Endothelial cell of umbilical vein (primary cell): ENCODE measurements around the gene CCDC138. TPM values are rescaled to one million over a fixed set of nuclear protein-coding genes. Genes with fewer than 3 reads are reported as not detected.

ENCODE experiments used
- BruUV-seq: library from RNA; stranded (reverse); fragments of 400-500 nt; replicated peaks from 2 replicates; lab custom pipeline; 2021; lab: Mats Ljungman, UMichigan
- CTCF ChIA-PET: fragments of 300-600, 350-600 bp; sonication (Branson Sonifier 250); formaldehyde crosslinking; loops from one replicate; lab custom pipeline; 2021; ENCODE audit warnings: antibody characterized with exemption, inconsistent platforms; lab: Charles Lee
- POLR2A ChIA-PET: fragments of 300-600, 350-600 bp; sonication (Branson Sonifier 250); formaldehyde crosslinking; loops from one replicate; lab custom pipeline; 2021; ENCODE audit warnings: antibody characterized with exemption, inconsistent platforms; lab: Charles Lee
- DNase-seq: peaks from one replicate; pipeline ENCODE4 v3.0.0-alpha.2; 2011; ENCODE audit warnings: low read depth, low spot score
- FAIRE-seq: peaks from 2 replicates; lab custom pipeline; 2011; peaks lifted over from hg19 to GRCh38; lab: Jason Lieb, UNC
- H2AFZ ChIP-seq: 2 replicates; pipeline ENCODE4 v1.6.0; 2012; ENCODE audit warnings: low read depth, low read length, control low read depth, inconsistent platforms
- H3K27ac ChIP-seq: 2 replicates; pipeline ENCODE4 v1.5.1; 2011; ENCODE audit warnings: low read depth, mild to moderate bottlenecking, control low read depth, low read length, moderate library complexity; ENCODE audit not compliant: insufficient read depth
- H3K27me3 ChIP-seq, 2 experiments: 2 replicates each; pipeline versions ENCODE4 v1.6.0 to v1.6.1; 2011; ENCODE audit warnings: low read length in 2 of 2, mixed read lengths in 1 of 2; ENCODE audit not compliant: control insufficient read depth in 2 of 2, insufficient read depth in 2 of 2
- H3K36me3 ChIP-seq, 2 experiments: 2 replicates in 1 of 2; 3 replicates in 1 of 2; pipeline ENCODE4 v1.5.1; 2011; ENCODE audit warnings: low read length in 2 of 2, mild to moderate bottlenecking in 1 of 2, moderate library complexity in 1 of 2; ENCODE audit not compliant: control insufficient read depth in 2 of 2, insufficient read depth in 2 of 2; ENCODE audit errors: extremely low read depth in 1 of 2
- H3K4me1 ChIP-seq: 3 replicates; pipeline ENCODE4 v1.5.1; 2011; ENCODE audit warnings: mild to moderate bottlenecking, low read length; ENCODE audit not compliant: control insufficient read depth, insufficient read depth; ENCODE audit errors: extremely low read depth
- H3K4me2 ChIP-seq: 2 replicates; pipeline ENCODE4 v1.6.1; 2011; ENCODE audit warnings: low read length, control low read depth, mixed read lengths; ENCODE audit not compliant: insufficient read depth
- H3K4me3 ChIP-seq, 3 experiments: fragments of 200-600 bp in 1 of 3; sonication (generic), shearing (Covaris generic) in 1 of 3; replicated peaks in 1 of 3; 2 replicates each; pipeline ENCODE4 v1.5.1; 2011 to 2016; ENCODE audit warnings: control low read depth in 3 of 3, low read length in 3 of 3, mild to moderate bottlenecking in 2 of 3, inconsistent platforms in 1 of 3, low read depth in 1 of 3, moderate library complexity in 1 of 3; ENCODE audit not compliant: insufficient read depth in 1 of 3
- H3K79me2 ChIP-seq: 2 replicates; pipeline ENCODE4 v1.6.0; 2012; ENCODE audit warnings: low read length, inconsistent platforms; ENCODE audit not compliant: control insufficient read depth, insufficient read depth
- H3K9ac ChIP-seq: replicated peaks from 2 replicates; pipeline ENCODE3; 2011; ENCODE audit warnings: low read length, control low read depth; ENCODE audit not compliant: insufficient read depth; ENCODE audit errors: extremely low read depth
- H3K9me1 ChIP-seq: replicated peaks from 3 replicates; pipeline ENCODE4 v1.6.0; 2011; ENCODE audit warnings: mild to moderate bottlenecking, low read length; ENCODE audit not compliant: control insufficient read depth, insufficient read depth; ENCODE audit errors: extremely low read depth
- H3K9me3 ChIP-seq: replicated peaks from 2 replicates; pipeline ENCODE4 v1.5.1; 2012; ENCODE audit warnings: low read length, inconsistent platforms; ENCODE audit not compliant: control insufficient read depth, insufficient read depth
- H4K20me1 ChIP-seq: replicated peaks from 2 replicates; pipeline ENCODE3; 2011; ENCODE audit warnings: mild to moderate bottlenecking, low read length; ENCODE audit not compliant: control insufficient read depth, insufficient read depth; ENCODE audit errors: extremely low read depth
- CTCF ChIP-seq, 2 donors: IDR thresholded peaks; 1 replicate in 1 of 2; 2 replicates in 1 of 2; pipeline ENCODE4 v1.5.1; 2011; ENCODE audit warnings: low read length in 2 of 2, mild to moderate bottlenecking in 2 of 2, moderate library complexity in 2 of 2, control low read depth in 1 of 2, inconsistent platforms in 1 of 2, low read depth in 1 of 2; ENCODE audit not compliant: insufficient read depth in 1 of 2; ENCODE audit errors: extremely low read depth in 1 of 2
- EZH2 ChIP-seq: IDR thresholded peaks from 2 replicates; pipeline ENCODE4 v1.6.1; 2012; ENCODE audit warnings: borderline replicate concordance, low read depth, mild to moderate bottlenecking, moderate library complexity, low read length, inconsistent platforms; ENCODE audit not compliant: severe bottlenecking
- FOS ChIP-seq: IDR thresholded peaks from 2 replicates; pipeline ENCODE4 v1.6.1; 2011; ENCODE audit warnings: mild to moderate bottlenecking, low read length, moderate library complexity, borderline replicate concordance; ENCODE audit not compliant: insufficient read depth
- GATA2 ChIP-seq: IDR thresholded peaks from 2 replicates; pipeline ENCODE4 v1.7.0; 2011; ENCODE audit warnings: low read depth, mild to moderate bottlenecking, moderate library complexity, mixed read lengths, low read length; ENCODE audit not compliant: insufficient read length, insufficient read depth
- JUN ChIP-seq: IDR thresholded peaks from 2 replicates; pipeline ENCODE4 v1.6.1; 2011; ENCODE audit warnings: borderline replicate concordance, low read depth; ENCODE audit not compliant: insufficient read length, insufficient read depth
- MAX ChIP-seq: IDR thresholded peaks from 2 replicates; pipeline ENCODE4 v1.6.1; 2011; ENCODE audit not compliant: insufficient read depth, insufficient read length
- MYC ChIP-seq: IDR thresholded peaks from one replicate; pipeline ENCODE4 v1.6.1; 2011; ENCODE audit warnings: mild to moderate bottlenecking, low read depth, low read length
- POLR2A ChIP-seq: IDR thresholded peaks from 2 replicates; pipeline ENCODE4 v1.6.1; 2012; ENCODE audit warnings: low read depth, mild to moderate bottlenecking, control low read depth, low read length
- POLR2AphosphoS5 ChIP-seq: IDR thresholded peaks from 2 replicates; pipeline ENCODE4 v1.6.1; 2012; ENCODE audit warnings: low read depth, mild to moderate bottlenecking, control low read depth, low read length, moderate library complexity; ENCODE audit not compliant: insufficient read depth
- dilution Hi-C: fragments of 300-500 bp; cut with MboI; formaldehyde crosslinking; loops from one replicate; pipeline ENCODE4 v1.15.0; 2019; ENCODE audit warnings: low sequenced_read_pairs; ENCODE audit not compliant: extremely low pct_ligation_motif_present
- intact Hi-C: fragments of 100-400 bp; cut with micrococcal nuclease; formaldehyde crosslinking; loops from one replicate; pipeline ENCODE4 v1.10.0; 2022
- polyA plus RNA-seq, 4 experiments: library from polyadenylated mRNA; depleted of rRNA in 3 of 4; stranded (reverse) in 3 of 4; unstranded in 1 of 4; fragments of >200 nt; gene quantifications; 2 replicates each; pipeline versions ENCODE4 v1.2.1 to v1.2.3, GENCODE V29; 2011 to 2012; ENCODE audit warnings: missing spikeins in 1 of 4
- total RNA-seq: library from RNA; stranded (reverse); gene quantifications from 2 replicates; pipeline ENCODE4 v1.2.3, GENCODE V29; 2021

CCDC138 gene
- total and polyA plus RNA-seq, 2 donors (not counting 3 experiments of a cell fraction or from before 2014, with no cell fraction given), result 1.5 to 10.8 TPM

GRCh38 chr2:108922141-108922915 is 135.8 kb downstream of the CCDC138 start:
- Histone ChIP-seq H2AFZ (no peak overlapping the region), H3K9me3 (no peaks in the 10 kb centered on the region), H3K4me3 (no peak overlapping the region), H4K20me1 (no peaks in the 10 kb centered on the region), H3K27me3 (no peaks in the 10 kb centered on the region), H3K4me2 (no peak overlapping the region), H3K79me2 (no peaks in the 10 kb centered on the region), H3K9me1 (no peaks in the 10 kb centered on the region), H3K9ac (no peak overlapping the region), H3K4me1 (no peaks in the 10 kb centered on the region), H3K27ac (no peak overlapping the region), H3K36me3 (no peaks in the 10 kb centered on the region)
- DNase-seq (no peak), FAIRE-seq (no peak)
- BruUV-seq, result no TSS peak
- TF ChIP-seq FOS (no peak), GATA2 (no peak), CTCF (IDR thresholded peaks at IDR 0.05; ENCODE audit: extremely low read depth in 1 of 2, insufficient read depth in 1 of 2, low read depth in 1 of 2, low read length in 2 of 2) (no peak), MYC (no peak), POLR2A (no peak), MAX (no peak), POLR2AphosphoS5 (no peak), EZH2 (no peak), JUN (no peak)
- intact Hi-C loops (no loop called here), dilution Hi-C loops (no loop called here)
- CTCF ChIA-PET, result no interaction called here
- POLR2A ChIA-PET, result no interaction called here
